ENCODE results near the gene LRRN4. TPM values are rescaled to one million over a fixed set of nuclear protein-coding genes. Genes with fewer than 3 reads are reported as not detected.

Gene LRRN4
- total RNA-seq, 1 donor from 2014 or later, result 5.6 TPM

DNA sequence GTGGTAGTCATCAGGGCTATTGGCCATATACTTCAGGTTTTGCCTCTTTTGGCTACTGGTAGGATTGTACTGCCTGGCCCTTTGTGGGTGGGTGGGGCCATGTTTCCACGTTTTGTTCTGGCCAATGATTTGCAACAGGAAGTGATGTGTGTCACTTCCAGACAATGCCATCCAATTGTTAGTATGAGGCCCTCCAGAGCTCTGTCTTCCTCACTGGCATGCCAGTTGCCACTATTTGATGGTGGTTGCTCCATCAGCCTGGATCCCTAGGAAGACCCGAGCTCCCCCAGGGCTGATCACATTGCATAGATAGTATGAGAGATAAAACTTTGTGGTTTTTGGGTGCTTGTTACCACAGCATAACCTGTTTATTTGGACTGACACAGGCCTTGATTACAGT, 7.7 kb upstream of the LRRN4 start:
- no peak overlapping the region for H3K4me3 Mint-ChIP-seq (ENCODE audit: low read depth)
- H3K27ac Mint-ChIP-seq, result no peak overlapping the region
- TF ChIP-seq, protein P1, sequence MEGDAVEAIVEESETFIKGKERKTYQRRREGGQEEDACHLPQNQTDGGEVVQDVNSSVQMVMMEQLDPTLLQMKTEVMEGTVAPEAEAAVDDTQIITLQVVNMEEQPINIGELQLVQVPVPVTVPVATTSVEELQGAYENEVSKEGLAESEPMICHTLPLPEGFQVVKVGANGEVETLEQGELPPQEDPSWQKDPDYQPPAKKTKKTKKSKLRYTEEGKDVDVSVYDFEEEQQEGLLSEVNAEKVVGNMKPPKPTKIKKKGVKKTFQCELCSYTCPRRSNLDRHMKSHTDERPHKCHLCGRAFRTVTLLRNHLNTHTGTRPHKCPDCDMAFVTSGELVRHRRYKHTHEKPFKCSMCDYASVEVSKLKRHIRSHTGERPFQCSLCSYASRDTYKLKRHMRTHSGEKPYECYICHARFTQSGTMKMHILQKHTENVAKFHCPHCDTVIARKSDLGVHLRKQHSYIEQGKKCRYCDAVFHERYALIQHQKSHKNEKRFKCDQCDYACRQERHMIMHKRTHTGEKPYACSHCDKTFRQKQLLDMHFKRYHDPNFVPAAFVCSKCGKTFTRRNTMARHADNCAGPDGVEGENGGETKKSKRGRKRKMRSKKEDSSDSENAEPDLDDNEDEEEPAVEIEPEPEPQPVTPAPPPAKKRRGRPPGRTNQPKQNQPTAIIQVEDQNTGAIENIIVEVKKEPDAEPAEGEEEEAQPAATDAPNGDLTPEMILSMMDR (IDR thresholded peaks at IDR 0.05; ENCODE audit: unreplicated experiment), result no peak
- H3K9me3 Mint-ChIP-seq (ENCODE audit: low read depth), result no peaks in the 10 kb centered on the region
- no peaks in the 10 kb centered on the region for H3K36me3 Mint-ChIP-seq (ENCODE audit: insufficient read depth)
- peaks cover 29% of the 10 kb centered on the region for H3K4me1 Mint-ChIP-seq (ENCODE audit: low read depth)
- H3K27me3 Mint-ChIP-seq, result no peaks in the 10 kb centered on the region
- no peak for DNase-seq (ENCODE audit: low spot score, unreplicated experiment)

DNA sequence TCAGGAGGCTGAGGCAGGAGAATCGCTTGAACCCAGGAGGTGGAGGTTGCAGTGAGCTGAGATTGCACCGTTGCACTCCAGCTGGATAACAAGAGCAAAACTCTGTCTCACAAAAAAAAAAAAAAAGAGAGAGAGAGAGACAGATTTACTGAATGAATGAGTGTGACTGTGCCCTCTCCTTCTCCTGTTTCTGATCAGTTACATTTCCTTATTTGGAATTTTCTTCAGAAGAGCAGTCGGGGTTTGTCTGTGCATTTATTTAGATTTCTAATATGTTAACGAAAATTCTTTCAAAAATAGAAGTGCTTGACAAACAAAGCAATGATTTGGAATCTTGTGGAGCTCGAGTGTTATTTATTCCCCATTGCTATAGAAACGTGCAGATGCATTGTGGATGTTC, 6.4 kb upstream of the LRRN4 start:
- no peaks in the 10 kb centered on the region for H3K9me3 Mint-ChIP-seq (ENCODE audit: low read depth)
- no peak overlapping the region for H3K27ac Mint-ChIP-seq
- no peak overlapping the region for H3K4me3 Mint-ChIP-seq (ENCODE audit: low read depth)
- peaks cover 29% of the 10 kb centered on the region for H3K4me1 Mint-ChIP-seq (ENCODE audit: low read depth)
- TF ChIP-seq, protein P1 (IDR thresholded peaks at IDR 0.05; ENCODE audit: unreplicated experiment), result no peak
- no peaks in the 10 kb centered on the region for H3K27me3 Mint-ChIP-seq
- H3K36me3 Mint-ChIP-seq (ENCODE audit: insufficient read depth), result no peaks in the 10 kb centered on the region
- no peak for DNase-seq (ENCODE audit: low spot score, unreplicated experiment)

DNA sequence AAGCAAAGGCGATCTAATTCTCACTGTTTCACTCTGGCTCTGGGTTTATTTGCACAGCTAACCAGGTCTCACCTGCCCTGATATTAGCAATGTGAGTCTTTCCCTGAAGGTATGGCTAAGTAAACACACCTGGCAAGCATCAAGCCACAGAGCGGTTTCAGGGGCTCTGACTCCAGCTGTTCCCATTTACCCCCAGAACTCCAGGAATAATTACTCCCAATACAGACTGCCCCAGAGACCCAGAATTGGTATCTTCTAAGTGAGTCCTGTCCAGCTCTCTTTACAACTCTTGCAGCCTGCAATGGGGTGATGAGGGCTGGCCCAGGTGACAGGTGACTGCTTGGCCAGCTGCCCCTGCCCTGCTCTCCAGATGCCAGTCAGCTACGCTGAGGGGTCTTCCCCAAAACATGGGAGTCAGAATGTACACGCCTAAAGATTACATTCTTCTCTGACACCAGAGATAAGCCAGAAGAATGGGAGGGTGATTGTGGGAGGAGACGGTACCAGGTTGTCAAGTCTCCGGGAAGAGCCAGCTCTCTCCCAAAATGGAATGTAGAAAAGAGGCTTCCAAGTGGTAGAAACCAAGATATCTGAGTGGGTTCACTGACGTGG, 4.9 kb upstream of the LRRN4 start:
- Mint-ChIP-seq H3K27me3 (peaks cover 8% of the 10 kb centered on the region), H3K4me1 (ENCODE audit: low read depth) (peaks cover 38% of the 10 kb centered on the region), H3K36me3 (ENCODE audit: insufficient read depth) (no peaks in the 10 kb centered on the region), H3K27ac (peak overlapping the region; percentile 88), H3K4me3 (ENCODE audit: low read depth) (peak overlapping the region; percentile 17), H3K9me3 (ENCODE audit: low read depth) (no peaks in the 10 kb centered on the region)
- TF ChIP-seq, protein P1 (IDR thresholded peaks at IDR 0.05; ENCODE audit: unreplicated experiment), result no peak
- DNase-seq (ENCODE audit: low spot score, unreplicated experiment), result no peak

DNA sequence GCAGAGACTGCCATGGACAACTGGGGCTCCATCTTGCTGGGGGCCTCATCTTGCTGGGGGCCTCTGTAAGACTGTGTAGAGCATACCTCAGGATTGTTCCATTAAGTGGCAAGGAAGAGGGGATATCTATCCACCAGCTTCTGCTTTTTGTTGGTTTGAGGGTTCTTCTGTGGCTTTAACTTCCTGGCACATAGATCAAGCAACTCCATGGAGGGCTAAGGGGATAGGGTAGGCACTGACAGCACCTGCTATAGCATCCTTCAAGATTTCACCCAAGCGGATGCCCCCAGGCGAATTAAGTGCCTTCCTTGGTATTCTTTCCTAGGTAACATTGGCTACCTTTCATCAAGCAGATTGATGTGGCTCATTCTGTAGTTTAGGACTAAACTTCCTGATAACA, 3.8 kb upstream of the LRRN4 start:
- Mint-ChIP-seq H3K27ac (peak overlapping the region; percentile 88), H3K4me3 (ENCODE audit: low read depth) (peak overlapping the region; percentile 12)

DNA sequence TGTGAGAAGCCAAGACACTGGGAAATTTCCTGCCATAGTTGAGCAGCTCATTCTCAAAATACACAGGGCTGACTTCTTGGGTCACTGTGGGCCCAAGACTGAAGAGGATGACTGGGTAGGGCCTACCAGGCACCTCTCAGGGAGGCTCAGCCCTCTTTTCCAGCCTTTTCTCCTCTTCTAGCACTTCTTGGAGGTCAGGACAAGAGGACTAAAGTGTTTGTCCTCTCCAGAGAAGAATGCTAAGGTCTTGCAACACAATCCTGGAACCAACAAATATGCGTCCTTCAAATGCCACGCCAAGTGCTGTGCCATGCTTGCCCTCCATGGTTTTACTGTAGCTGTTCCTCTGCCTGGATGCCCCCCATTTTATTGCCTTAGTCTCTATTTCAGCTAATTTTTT, 3.3 kb upstream of the LRRN4 start:
- TF ChIP-seq, protein P1 (IDR thresholded peaks at IDR 0.05; ENCODE audit: unreplicated experiment), result no peak
- H3K4me1 Mint-ChIP-seq (ENCODE audit: low read depth), result peaks cover 40% of the 10 kb centered on the region
- no peak overlapping the region for H3K27ac Mint-ChIP-seq

More for the DNA sequence above, 3.8 kb upstream of the LRRN4 start:
- Mint-ChIP-seq H3K27me3 (peaks cover 16% of the 10 kb centered on the region), H3K36me3 (ENCODE audit: insufficient read depth) (no peaks in the 10 kb centered on the region), H3K9me3 (ENCODE audit: low read depth) (no peaks in the 10 kb centered on the region), H3K4me1 (ENCODE audit: low read depth) (peaks cover 42% of the 10 kb centered on the region)
- TF ChIP-seq, protein P1 (IDR thresholded peaks at IDR 0.05; ENCODE audit: unreplicated experiment), result no peak
- no peak for DNase-seq (ENCODE audit: low spot score, unreplicated experiment)

More for the DNA sequence above, 3.3 kb upstream of the LRRN4 start:
- Mint-ChIP-seq H3K4me3 (ENCODE audit: low read depth) (no peak overlapping the region), H3K9me3 (ENCODE audit: low read depth) (no peaks in the 10 kb centered on the region), H3K27me3 (peaks cover 16% of the 10 kb centered on the region), H3K36me3 (ENCODE audit: insufficient read depth) (no peaks in the 10 kb centered on the region)
- no peak for DNase-seq (ENCODE audit: low spot score, unreplicated experiment)
